Adipose tissue (tissue), 3 donors: ENCODE results near the gene ACER3. TPM values are rescaled to one million over a fixed set of nuclear protein-coding genes. Genes with fewer than 3 reads are reported as not detected.
A peak's percentile ranks its signal among the peaks of the same experiment; 100 is the strongest.
"Not testable (repeated sequence)": the region's sequence is repeated elsewhere in the genome, so short reads cannot be mapped to it uniquely, and the experiment has no call there.

Experiments used
- H3K27ac ChIP-seq: one replicate; pipeline ENCODE4 v1.5.1; 2013; ENCODE audit warnings: low read depth, low read length
- WGBS, 3 donors: extraction: QIAGEN DNeasy Blood & Tissue Kit; methylation state at CpG; one replicate each; pipeline ENCODE4 v1.1.7; 2013; 5-methylcytosine and 5-hydroxymethylcytosine counted together
- polyA plus RNA-seq, 3 donors: library from polyadenylated mRNA; stranded (reverse); fragments of 200-250 nt; gene quantifications; one replicate each; pipeline ENCODE4 v1.2.3, GENCODE V29; 2013
- donor health status: healthy with polysubstance abuse.
- donor health status: Bipolar disorder and iron deficiency.
- donor health status: healthy.

ACER3 gene
- 10 to 100 TPM in 1 of 3 donors, 1 to 10 TPM in 2; 3.4 to 12.7 (median 7.1) TPM for polyA plus RNA-seq

DNA sequence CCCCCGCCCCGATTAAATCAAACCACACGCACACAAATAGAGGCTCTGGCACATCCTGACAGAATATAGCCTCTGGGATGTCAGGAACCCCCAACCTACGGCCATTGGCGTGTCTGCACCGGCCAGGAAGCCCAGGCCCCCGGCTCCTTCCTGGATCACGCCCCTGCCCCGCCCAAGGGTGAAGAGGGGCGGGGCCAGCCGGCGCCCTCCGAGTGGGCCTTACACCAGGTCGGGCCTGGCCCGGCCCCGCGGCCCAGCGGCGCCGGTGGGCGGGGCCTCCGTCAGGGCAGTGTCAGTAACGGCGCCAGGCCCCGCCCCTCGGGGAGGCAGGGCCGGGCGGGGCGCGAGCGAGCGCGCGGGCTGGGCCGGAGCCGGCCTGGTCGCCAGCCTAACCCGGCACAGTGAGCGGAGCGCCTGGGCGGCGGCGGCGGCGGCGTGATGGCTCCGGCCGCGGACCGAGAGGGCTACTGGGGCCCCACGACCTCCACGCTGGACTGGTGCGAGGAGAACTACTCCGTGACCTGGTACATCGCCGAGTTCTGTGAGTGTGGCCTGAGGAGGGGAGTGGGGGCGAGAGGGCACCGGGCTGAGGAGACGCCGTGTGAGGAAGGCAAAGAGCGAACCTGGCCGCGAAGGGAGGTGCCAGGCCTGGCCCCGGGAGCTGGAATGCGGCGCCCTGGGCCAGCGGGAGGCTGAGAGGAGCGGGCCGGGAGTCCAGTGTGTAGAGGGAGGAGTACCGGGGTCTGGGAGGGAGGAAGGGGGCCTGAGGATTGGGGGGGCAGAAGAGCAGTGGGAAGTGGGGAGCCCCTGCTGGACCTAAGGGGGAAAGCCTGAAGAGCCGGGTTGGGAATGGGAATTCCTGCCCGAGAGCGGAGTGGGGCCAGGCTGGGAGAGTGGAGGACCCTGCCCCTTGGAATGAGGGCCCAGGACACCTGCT is at the start of gene ACER3:
Gene ACER3 (plus strand): TSS at position 380 of the 937 bp plus-strand sequence. CDS start 59 bp downstream, at position 439.
- H3K27ac ChIP-seq, result peak within 1 kb of the TSS; percentile 56
- WGBS, 3 donors, result 1 to 2% (median 2%) methylated on average over 68 to 73 of the region's 73 CpGs

DNA sequence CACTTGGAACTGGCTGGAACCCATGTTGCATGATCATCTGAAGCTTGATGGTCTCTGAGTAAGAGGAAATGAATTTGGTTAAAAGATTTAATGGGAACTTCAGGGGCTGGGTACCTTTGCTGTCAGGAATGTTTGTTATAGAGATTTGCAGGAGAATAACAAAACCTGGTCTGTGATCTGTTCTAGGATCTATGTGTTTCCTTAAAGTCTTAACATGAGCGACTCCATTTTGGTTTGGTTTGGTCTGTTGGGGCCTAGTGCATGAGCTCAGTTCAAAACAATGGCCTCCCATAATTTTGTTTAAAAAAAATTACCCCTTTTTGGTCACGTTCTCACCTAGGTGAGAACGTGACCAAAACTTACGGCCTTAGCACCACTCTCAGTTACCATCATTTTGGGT is 49.5 kb upstream of the ACER3 start:
- no peak overlapping the region for H3K27ac ChIP-seq
- WGBS, 3 donors, result 96 to 97% (median 96%) methylated on average over 4 of the region's 4 CpGs

DNA sequence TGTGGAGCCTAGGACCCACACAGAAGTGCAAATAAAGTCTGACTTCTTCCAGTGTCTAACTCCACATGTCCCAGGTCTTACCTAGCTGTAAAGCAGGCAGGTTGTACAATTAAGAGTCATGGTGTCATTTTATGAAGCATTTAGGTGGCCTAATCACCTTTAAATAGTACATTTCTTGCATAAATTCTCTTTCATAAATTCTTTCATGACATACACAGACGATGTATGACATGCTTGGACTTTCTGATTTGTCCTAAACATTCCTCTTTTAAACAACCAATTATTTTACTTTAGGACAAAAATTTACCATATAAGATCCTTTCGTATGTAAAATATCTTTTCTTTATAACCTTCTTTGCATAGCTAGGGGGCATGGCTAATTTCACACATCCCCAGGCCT is 46.3 kb upstream of the ACER3 start:
- H3K27ac ChIP-seq, result no peak overlapping the region
- 91 to 97% (median 94%) methylated on average over 2 of the region's 2 CpGs for WGBS, 3 donors

DNA sequence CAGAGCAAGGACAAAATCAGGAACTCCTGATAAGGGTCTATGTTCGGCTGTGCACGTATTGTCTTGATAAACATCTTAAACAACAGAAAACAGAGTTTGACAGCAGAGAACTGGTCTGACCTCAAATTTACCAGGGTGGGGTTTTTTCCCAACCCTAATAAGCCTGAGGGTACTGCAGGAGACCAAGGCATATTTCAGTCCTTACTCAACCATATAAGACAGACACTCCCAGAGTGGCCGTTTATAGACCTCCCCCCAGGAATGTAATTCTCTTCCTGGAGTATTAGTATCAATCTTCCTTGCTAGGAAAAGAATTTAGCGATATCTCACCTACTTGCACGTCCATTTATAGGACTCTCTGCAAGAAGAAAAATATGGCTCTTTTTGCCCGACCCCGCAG is 45.0 kb upstream of the ACER3 start:
- H3K27ac ChIP-seq, result not testable (repeated sequence)
- WGBS, 3 donors, result 92 to 95% (median 93%) methylated on average over 7 of the region's 7 CpGs

DNA sequence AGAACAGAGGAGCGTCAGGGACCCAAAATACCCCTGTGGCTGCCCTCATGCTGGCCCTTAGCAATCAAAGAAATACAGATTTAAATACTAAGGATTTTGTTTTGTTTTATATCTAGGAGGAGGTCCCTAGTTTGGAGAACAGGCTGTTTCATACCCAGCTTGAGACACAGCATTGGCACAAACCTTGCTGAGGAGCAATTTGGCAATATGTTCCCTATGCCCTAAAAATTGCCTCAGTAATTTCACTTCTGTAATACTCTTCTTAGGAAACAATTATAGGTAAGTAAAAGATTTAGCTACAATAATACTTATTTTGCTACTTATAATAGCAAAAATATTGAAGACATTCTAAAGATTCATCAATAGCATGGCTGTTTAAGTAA is 40.5 kb upstream of the ACER3 start:
- no peak overlapping the region for H3K27ac ChIP-seq
- 81 to 83% (median 82%) methylated on average over 1 of the region's 1 CpG for WGBS, 3 donors

DNA sequence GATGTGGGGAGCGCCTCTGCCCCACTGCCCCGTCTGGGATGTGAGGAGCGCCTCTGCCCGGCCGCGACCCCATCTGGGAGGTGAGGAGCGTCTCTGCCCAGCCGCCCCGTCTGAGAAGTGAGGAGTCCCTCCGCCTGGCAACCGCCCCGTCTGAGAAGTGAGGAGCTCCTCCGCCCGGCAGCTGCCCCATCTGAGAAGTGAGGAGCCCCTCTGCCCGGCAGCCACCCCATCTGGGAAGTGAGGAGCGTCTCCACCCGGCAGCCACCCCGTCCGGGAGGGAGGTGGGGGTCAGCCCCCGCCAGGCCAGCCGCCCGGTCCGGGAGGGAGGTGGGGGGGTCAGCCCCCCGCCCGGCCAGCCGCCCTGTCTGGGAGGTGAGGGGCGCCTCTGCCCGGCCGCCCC is 39.3 kb upstream of the ACER3 start:
- WGBS, 3 donors, result 91 to 97% (median 93%) methylated on average over 22 to 29 of the region's 29 CpGs
- not testable (repeated sequence) for H3K27ac ChIP-seq

DNA sequence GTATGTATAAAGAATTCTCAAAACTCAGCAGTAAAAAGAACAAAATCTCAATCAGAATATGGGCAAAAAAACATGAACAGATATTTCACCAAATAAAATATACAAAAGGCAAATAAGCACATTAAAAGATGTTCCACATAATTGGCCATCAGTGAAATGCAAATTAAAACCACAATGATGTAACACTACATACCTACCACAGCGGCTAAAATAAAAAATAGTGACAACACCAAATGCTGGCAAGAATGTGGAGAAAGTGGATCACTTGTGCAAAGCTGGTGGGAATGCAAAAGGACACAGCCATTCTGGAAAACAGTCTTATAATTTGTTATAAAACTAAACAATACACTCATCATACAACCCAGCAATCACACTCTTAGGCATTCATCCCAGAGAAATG is 38.3 kb upstream of the ACER3 start:
- no peak overlapping the region for H3K27ac ChIP-seq
- WGBS, 3 donors, result 67 to 91% (median 73%) methylated on average over 1 of the region's 1 CpG

DNA sequence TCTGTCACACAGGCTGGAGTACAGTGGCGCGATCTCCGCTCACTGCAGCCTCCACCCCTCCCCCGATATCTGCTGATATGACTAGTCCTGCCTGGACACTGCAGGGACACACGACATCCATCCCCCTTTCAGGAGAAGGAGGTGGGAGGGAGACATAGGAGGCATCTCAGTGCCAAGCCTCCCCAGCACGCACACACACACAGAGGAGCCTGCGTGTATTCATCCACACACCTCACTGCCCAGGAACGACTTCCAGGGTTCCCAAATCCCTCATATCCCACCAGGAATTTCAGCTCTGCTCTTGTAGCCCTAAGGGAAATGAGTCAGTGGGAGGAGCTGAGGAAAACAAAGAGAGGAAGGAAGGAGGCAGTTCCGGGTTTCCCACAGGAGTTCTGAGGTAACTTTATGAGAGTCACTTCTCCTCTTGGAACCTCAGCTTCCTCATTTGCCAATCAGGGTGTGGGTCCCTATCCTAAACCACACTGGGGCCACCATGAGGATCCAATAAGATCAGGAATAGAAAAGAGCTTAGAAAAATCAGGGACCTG is 37.2 kb upstream of the ACER3 start:
- no peak overlapping the region for H3K27ac ChIP-seq
- WGBS, 3 donors, result 44 to 60% (median 52%) methylated on average over 9 of the region's 9 CpGs

DNA sequence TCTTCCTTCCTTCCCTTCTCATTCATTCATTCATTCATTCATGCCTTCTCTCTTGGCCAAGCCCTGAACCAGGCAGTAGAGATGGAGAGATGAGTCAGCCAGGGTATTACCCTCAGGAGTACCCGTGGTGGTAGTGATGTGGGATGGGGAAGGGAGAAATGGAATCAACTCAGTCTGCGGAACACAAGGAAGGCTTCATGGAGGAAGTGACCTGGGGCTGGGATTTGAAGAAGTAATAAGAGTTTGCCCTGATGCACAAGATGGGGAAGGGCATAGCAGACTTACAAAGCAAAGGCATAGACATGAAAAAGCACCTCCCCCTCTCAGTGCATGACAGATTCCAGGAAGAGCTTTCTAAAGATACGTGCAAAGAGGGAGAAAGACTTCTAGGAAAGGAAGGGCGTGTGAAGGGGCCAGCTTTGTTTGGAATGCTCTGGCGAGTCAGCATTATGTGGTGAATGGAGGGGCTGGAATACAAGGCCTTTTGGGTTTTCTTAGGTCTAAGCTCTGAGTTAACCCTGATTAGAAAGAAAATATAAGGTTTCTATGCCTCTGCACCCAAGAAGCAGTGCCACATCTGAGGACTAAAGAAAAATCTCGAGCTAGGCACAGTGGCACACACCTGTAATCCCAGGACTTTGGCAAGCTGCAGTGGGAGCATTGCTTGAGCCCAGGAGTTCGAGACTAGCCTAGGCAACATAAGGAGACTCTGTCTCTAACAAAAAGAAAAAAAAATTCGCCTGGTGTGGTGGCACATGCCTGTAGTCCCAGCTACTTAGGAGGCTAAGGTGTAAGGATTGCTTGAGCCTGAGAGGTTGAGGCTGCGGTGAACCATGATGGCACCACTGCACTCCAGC is 36.4 kb upstream of the ACER3 start:
- H3K27ac ChIP-seq, result peak overlapping the region; percentile 76

DNA sequence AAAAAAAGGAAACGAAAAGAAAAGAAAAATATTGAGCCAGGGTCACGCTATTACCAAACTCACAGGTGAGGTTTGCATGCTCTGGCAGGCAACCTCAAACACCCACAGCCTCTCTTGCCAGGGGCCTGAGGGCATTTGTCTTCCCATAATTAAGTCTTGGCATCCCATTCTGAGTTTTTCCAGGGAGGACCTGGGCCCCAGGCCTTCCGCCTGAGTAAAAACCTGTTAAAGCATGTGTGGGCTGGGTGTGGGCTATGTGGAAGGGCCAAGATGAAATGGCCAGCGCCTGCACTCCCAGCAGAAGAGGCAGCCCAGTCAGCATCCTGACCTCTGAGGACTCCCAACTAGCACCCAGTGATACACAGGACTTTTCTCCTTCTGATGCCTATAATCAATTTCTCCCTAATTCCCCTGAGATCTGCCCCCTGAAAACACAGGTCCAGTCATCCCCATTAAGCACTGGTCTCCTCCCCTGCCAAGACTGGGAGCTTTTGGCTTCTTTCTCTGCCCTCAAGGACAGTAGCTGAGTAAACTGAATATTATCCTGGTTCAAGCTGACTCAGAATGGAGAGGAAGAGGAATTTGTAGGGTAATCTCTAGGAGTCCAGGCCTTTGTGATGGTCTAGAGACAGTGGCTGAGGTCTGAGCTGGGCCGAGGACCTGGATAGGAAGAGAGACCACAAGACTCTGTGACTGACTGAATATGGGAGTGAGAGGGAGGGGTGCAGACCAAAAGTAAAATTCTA is 35.6 kb upstream of the ACER3 start:
- no peak overlapping the region for H3K27ac ChIP-seq
- WGBS, 3 donors, result 68 to 72% (median 70%) methylated on average over 5 of the region's 5 CpGs

More for the DNA sequence above, 36.4 kb upstream of the ACER3 start:
- WGBS, 3 donors, result 65 to 76% (median 71%) methylated on average over 9 of the region's 9 CpGs

DNA sequence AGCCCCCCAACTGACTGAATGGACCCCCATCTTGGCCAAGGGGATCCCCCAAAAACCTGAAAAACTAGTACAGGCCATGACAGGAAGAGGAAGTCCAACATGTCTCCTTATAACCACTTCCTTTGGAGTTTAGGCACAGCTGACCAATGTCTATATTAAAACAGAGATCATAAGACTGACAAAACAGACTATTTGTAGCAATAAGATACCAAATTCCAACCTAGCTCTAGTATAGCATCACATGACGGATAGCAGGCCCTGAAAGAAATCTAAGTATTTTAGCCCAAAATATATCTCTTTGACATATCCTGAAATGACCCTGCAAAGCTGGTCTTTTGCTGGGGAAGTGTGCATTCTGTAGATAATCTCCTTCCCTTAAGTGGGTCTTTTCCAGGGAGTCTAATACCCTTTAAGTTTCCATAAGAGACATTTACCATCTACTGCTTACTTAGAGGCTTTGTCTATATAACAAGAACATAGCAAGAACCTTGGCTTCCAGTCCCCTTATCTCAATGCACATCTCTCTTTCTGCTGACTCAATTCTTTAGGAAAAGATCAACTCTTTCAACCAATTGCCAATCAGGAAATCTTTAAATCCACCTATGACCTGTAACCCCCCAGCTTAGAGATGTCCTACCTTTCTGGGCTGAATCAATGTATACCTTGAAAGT is 34.9 kb upstream of the ACER3 start:
- WGBS, 3 donors, result 82 to 88% (median 85%) methylated on average over 1 of the region's 1 CpG
- H3K27ac ChIP-seq, result no peak overlapping the region

DNA sequence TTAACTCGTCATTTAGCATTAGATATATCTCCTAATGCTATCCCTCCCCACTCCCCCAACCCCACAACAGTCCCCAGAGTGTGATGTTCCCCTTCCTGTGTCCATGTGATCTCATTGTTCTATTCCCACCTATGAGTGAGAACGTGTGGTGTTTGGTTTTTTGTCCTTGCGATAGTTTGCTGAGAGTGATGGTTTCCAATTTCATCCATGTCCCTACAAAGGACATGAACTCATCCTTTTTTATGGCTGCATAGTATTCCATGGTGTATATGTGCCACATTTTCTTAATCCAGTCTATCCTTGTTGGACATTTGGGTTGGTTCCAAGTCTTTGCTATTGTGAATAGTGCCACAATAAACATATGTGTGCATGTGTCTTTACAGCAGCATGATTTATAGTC is 34.2 kb upstream of the ACER3 start:
- WGBS, 3 donors, result 74 to 93% (median 87%) methylated on average over 2 to 3 of the region's 3 CpGs
- H3K27ac ChIP-seq, result not testable (repeated sequence)

DNA sequence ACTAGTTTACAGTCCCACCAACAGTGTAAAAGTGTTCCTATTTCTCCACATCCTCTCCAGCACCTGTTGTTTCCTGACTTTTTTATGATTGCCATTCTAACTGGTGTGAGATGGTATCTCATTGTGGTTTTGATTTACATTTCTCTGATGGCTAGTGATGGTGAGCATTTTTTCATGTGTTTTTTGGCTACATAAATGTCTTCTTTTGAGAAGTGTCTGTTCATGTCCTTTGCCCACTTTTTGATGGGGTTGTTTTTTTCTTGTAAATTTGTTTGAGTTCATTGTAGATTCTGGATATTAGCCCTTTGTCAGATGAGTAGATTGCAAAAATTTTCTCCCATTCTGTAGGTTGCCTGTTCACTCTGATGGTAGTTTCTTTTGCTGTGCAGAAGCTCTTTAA is 33.7 kb upstream of the ACER3 start:
- not testable (repeated sequence) for H3K27ac ChIP-seq

DNA sequence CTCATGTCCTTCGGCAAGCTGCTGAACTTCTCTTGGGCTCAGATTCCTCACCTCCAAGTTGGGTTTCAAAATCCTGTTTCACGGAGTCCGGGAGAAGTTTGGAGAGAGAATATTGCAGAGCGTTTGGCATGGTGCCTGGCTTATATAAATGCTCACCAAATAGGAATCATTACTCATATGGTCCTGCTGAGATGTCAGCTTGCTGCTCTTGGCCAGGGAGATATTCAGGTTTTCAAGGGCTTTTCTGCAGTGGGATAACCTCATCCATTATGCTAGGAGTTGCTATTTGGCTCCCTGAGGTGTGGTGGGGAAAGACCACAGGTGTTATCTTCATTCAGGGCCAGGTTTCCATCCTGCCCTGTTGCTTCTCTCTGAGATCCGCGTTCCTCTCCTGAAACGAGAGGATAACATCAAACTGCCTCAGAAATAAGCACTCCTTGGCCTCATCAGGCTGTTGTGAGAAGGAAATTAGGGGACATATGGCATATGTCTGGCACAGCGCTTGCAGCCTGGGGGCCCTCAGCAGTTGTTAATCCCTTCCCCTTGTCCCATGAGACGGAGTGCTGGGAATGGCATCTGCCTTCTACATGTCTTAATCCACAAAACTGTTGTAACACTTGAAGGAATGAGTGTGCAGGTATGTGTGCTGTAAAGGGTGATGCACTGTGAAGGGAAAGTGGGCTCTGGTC is 29.9 kb upstream of the ACER3 start:
- WGBS, 3 donors, result 49 to 77% (median 74%) methylated on average over 9 of the region's 9 CpGs
- H3K27ac ChIP-seq, result no peak overlapping the region

DNA sequence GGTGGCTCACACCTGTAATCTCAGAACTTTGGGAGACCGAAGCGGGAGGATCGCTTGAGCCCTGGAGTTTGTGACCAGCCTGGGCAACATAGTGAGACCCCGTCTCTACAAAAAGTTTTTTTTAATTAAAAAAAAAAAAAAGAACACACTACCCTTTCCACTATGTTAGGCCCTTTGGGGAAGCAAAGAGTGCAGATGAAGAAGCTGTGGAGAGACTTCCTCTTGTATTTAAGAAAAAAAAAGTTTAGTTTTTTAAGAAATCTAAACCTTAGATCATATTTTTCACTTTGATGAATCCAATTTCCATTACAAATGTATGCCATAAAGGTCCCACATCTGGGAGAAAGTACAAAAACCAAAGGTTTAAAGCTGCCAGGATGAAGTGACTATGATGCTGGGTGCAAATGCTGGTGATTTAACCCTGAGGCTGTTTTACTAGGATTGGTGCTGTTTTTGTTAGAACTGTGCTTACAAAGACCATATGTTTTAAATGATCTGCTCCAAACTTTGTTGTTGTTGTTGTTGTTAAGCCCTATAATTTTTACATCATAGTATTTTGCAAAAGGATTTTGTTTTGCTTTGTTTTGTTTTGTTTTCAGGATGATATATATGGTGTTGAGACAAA is 28.9 kb upstream of the ACER3 start:
- 95 to 98% (median 96%) methylated on average over 4 of the region's 4 CpGs for WGBS, 3 donors
- H3K27ac ChIP-seq, result no peak overlapping the region

DNA sequence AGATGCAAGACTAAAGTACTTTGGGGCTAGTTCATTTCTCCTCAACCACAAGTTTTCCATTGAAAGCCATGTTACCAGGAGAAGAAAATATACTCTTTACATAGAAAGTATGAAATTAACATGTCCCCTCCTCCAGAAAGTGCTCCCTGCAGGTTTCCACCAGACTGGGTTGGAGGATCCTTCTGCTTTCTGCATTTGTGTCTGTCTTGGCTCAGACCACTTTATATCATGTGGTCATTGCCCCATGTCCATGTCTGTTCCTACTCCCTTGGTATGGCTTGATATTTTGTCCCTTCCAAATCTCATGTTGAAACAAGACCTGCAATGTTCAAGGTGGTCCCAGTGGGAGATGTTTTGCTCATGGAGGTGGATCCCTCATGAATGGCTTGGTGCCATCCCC is 28.4 kb upstream of the ACER3 start:
- H3K27ac ChIP-seq, result no peak overlapping the region

DNA sequence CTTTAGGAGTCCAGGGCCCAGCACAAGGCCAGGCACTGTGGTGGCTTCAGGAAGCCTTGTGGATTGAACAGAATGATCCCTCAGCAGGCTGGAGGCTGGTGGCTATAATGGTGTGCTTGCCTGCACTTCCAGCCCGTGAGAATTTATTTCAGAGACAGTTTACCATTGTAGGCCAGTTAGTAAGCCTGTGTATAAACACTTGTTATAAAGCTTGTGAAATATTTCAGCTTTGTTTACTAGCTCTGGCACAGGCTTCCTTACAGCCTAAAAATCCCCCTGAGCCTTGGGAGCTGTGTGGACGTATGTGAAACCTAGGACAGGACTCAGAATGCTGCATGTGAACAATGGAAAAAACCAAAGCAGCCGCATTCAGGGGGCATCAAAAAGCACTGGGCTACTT is 26.6 kb upstream of the ACER3 start:
- H3K27ac ChIP-seq, result no peak overlapping the region
- 74 to 90% (median 89%) methylated on average over 3 of the region's 3 CpGs for WGBS, 3 donors
